ENCODE results near the gene NOB1.
"Not testable (repeated sequence)": the region's sequence is repeated elsewhere in the genome, so short reads cannot be mapped to it uniquely, and the experiment has no call there.

Gene NOB1

GRCh38 chr16:69754469-69755310, at the start of gene NOB1:
Gene NOB1, minus strand, starts transcription at chr16:69754926. Its CDS starts 16 bp downstream, at chr16:69754910.
- DNase-seq: peak; percentile 96

GRCh38 chr16:69804297-69804696, 49.6 kb upstream of the NOB1 start:
- DNase-seq: no peak

- no peak for DNase-seq
These were observed 44.9 kb upstream of the NOB1 start for GRCh38 chr16:69799611-69800031.

GRCh38 chr16:69798466-69798865, 43.7 kb upstream of the NOB1 start:
- no peak for DNase-seq

GRCh38 chr16:69796285-69797118, 41.8 kb upstream of the NOB1 start:
- DNase-seq: peak; percentile 2

GRCh38 chr16:69794486-69794885, 39.8 kb upstream of the NOB1 start:
- DNase-seq: no peak

- no peak for DNase-seq
These were observed 38.8 kb upstream of the NOB1 start for GRCh38 chr16:69793526-69793925.

GRCh38 chr16:69791391-69791847, 36.7 kb upstream of the NOB1 start:
- not testable (repeated sequence) for DNase-seq

- DNase-seq: no peak
These were observed 33.2 kb upstream of the NOB1 start for GRCh38 chr16:69787883-69788282.

- no peak for DNase-seq
These were observed 29.9 kb upstream of the NOB1 start for GRCh38 chr16:69784586-69784985.

GRCh38 chr16:69781118-69781517, 26.4 kb upstream of the NOB1 start:
- no peak for DNase-seq

- no peak for DNase-seq
These were observed 25.0 kb upstream of the NOB1 start for GRCh38 chr16:69779724-69780123.

- DNase-seq: no peak
These were observed 20.8 kb upstream of the NOB1 start for GRCh38 chr16:69775563-69775962.

GRCh38 chr16:69773260-69773947, 18.7 kb upstream of the NOB1 start:
- DNase-seq: no peak

- no peak for DNase-seq
These were observed 16.9 kb upstream of the NOB1 start for GRCh38 chr16:69771651-69771967.

GRCh38 chr16:69769404-69769803, 14.7 kb upstream of the NOB1 start:
- DNase-seq: no peak

GRCh38 chr16:69768666-69769065, 13.9 kb upstream of the NOB1 start:
- DNase-seq: no peak

- DNase-seq: no peak
These were observed 12.9 kb upstream of the NOB1 start for GRCh38 chr16:69767459-69768229.

GRCh38 chr16:69763599-69763942, 8.8 kb upstream of the NOB1 start:
- no peak for DNase-seq

GRCh38 chr16:69762814-69763598, 8.3 kb upstream of the NOB1 start:
- DNase-seq: peak; percentile 15

GRCh38 chr16:69761983-69762813, 7.5 kb upstream of the NOB1 start, which contains the start of gene WWP2:
Gene WWP2, plus strand, starts transcription at chr16:69762332. Its CDS starts 24,679 bp downstream, at chr16:69787011.
- DNase-seq: peak; percentile 65

All from stimulated activated naive CD4-positive, alpha-beta T cell treated with Interleukin-2 at 50 U/mL for 16 hours (primary cell).